Measurements from ENCODE around the gene GPR84.

DNA sequence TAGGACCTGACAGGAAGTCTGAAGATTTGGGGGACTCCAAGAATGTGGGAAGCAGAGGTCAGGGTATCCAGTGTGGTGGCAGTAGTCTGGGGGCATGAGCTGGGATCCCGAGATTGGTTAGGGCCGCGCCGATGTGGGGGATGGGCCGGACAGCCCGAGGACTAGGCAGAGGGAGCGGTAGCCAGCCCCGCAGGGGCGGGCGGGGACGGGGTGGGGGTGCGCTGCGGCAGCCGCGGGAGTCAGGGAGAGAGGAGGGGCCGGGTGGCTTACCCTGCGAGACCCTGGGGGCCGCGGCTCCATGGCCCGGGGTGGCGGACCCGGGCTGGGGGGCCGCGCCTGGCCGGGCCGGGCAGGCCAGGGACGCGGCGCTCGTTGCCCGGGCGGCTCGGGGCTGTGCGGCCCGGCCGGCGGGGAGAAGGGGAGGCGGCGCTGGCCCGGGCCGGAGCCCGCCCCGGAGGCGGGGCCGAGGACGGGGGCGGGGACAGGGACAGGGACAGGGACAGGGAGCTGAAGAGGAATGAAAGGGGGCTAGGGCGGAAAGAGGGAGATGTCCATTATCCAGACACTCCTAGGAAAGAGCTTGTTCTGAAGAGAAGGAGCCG lies 14.6 kb upstream of the GPR84 start:
- TF ChIP-seq, protein P1, sequence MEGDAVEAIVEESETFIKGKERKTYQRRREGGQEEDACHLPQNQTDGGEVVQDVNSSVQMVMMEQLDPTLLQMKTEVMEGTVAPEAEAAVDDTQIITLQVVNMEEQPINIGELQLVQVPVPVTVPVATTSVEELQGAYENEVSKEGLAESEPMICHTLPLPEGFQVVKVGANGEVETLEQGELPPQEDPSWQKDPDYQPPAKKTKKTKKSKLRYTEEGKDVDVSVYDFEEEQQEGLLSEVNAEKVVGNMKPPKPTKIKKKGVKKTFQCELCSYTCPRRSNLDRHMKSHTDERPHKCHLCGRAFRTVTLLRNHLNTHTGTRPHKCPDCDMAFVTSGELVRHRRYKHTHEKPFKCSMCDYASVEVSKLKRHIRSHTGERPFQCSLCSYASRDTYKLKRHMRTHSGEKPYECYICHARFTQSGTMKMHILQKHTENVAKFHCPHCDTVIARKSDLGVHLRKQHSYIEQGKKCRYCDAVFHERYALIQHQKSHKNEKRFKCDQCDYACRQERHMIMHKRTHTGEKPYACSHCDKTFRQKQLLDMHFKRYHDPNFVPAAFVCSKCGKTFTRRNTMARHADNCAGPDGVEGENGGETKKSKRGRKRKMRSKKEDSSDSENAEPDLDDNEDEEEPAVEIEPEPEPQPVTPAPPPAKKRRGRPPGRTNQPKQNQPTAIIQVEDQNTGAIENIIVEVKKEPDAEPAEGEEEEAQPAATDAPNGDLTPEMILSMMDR (IDR thresholded peaks at IDR 0.05) = no peak
- no peak for TF ChIP-seq POLR2A (IDR thresholded peaks at IDR 0.05)
